CD4-positive, alpha-beta T cell treated with Interleukin-17A for 4 hours (primary cell): ENCODE results near the gene ELP4.
"Not testable (repeated sequence)": the region's sequence is repeated elsewhere in the genome, so short reads cannot be mapped to it uniquely, and the experiment has no call there.

ENCODE experiments used
- DNase-seq: peaks from one replicate; pipeline ENCODE4 v3.0.0-alpha.2; 2020; ENCODE audit warnings: mixed read lengths

ELP4 gene, protein sequence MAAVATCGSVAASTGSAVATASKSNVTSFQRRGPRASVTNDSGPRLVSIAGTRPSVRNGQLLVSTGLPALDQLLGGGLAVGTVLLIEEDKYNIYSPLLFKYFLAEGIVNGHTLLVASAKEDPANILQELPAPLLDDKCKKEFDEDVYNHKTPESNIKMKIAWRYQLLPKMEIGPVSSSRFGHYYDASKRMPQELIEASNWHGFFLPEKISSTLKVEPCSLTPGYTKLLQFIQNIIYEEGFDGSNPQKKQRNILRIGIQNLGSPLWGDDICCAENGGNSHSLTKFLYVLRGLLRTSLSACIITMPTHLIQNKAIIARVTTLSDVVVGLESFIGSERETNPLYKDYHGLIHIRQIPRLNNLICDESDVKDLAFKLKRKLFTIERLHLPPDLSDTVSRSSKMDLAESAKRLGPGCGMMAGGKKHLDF

DNA sequence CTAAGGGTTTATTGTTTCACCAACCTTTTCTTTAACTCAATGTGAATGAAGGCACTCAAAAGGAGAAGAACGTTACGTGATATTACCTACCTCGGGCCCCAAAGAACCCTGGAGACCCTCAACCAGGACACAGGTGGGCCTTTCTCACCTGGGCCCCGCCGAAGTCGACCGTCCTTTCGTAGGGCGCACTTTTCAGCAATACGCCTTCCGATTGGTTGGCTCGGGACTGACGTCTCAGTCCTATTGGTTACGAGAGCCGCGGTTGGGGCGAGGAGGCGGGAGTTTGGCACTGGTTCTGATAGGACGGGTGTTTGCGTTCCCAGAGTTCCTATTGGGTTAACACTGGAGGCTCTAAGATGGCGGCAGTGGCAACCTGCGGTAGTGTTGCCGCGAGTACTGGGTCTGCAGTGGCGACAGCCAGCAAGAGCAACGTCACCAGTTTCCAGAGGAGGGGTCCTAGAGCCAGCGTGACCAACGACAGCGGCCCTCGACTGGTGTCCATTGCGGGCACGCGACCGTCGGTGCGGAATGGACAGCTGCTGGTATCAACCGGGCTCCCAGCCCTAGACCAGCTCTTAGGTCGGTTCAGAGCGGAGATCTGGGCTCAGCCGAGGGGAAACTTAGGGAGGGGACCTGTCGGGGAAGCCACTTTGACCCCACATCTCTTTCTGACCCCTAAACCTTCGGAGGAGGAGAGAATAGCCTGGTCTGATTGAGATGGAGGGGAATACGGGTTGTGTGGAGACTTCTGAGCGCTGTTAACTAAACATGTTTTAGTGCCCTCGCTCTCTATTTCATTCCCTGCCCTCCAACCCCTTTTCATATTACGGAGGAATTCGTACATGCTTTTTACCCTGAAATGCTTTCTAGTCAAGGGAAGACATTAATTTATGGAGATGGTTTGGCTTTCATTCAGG lies at the start of gene ELP4, which contains the start of gene IMMP1L:
TSS of gene ELP4 (plus strand) at position 339 of the 917 bp plus-strand sequence. CDS start at position 357, 18 bp downstream.
TSS of gene IMMP1L (minus strand) at position 194 of the 917 bp plus-strand sequence. CDS start 46,346 bp downstream, outside the sequence.
- DNase-seq: peak; percentile 94

DNA sequence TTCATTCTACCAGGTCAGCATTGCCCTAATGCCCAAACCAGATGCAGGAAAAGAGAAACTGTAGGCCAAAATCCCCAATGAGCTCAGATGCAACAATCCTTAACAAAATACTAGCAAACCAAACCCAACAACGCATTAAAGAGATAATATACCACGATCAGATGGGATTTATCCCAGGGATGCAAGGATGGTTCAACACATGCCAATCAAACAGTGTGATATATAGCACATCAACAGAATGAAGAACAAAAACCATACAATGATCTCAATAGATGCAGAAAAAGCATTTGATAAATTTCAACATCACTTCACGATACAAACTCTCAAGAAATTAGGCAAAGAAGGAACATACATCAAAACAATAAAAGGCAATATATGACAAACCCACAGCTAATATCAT lies 45.1 kb upstream of the ELP4 start:
- no peak for DNase-seq

DNA sequence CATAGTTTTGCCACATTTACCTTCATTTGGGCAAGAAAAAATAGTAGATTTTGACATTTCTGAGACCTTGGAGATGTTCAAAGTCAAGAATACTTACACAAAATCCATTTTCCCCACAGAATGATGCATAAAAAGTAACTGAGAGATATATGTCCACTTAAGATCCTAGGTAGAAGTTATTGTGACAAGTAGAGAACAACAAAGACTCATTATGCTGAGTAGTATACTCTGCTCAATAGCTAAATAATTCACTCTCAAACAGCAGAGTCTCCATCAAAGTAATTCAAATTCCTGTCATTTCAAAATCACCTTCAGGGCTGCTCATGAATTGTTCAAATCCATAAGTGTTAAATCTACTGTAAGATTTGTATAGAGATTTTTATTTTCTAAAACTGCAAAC lies 35.5 kb upstream of the ELP4 start:
- DNase-seq: no peak

DNA sequence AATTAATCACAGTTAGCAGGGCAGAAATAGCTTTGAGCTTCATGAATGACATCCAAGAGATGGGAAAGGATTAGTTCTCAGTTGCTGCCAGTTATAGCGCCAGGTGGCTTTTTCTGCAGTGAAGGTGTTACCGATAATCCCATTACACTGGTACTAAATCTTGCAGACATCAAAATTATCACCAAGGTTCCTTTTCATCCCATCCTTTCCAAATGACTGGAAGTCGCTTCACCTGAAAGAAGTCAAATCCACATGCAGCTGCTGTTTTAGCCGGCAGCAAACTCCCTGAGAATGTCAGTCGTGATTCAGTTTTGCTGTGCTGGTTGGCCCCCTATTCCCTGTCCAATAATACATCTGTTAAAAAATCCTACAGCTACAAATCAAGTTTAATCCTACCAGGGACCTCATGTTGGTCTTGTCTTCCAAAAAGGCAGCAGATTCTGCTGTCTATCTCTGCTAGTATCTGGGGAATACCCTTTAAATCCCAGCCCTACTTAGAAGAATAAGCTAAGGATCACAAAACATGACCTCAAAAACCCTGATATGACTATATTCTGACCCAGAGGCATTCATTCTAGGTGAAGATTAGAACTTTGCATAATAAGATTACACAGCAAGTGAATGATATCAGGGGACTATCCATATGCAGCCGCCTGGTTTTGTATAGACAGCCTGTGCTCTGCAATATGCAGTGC lies 31.9 kb upstream of the ELP4 start:
- DNase-seq: no peak

- DNase-seq: no peak
These were observed 31.4 kb upstream of the ELP4 start for GRCh38 chr11:31478223-31478590.

DNA sequence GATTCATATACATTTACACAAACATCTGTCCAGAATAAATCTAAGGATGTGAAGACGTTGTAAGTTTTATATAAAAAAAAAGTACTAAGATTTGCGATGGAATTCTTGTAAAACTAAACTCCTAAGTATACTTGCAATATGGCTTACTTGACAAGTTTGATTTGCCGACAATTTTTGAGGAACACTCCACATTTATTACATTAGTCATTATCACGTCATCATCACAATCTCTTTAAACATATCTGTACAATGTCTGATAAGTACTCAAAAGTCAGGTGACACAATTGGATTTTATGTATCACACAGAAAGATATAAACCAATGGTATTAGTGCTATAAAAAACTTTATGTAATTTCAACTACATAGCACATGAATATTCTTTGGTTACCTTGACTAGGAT lies 30.5 kb upstream of the ELP4 start:
- no peak for DNase-seq

- DNase-seq: no peak
These were observed 28.6 kb upstream of the ELP4 start for GRCh38 chr11:31480930-31481329.

GRCh38 chr11:31484497-31484896 lies 25.1 kb upstream of the ELP4 start:
- DNase-seq: no peak

DNA sequence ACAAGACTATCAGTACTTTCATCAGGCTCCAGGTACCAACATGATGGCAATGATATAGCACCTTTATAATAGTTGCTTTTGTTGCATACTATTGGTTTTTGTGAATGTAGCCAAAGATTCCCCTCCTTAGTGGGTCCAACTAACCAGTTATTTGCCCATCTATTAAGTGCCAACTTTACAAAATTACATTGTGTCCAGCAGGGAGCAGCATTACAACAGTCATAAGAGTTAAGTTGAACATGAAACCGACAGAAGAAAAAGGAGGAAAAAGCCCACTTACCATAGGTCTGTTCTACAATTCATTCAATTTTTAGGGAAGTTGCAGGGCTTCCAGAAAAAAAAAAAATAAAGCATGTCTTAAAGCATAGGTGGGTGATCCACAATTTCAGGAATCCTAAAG lies 21.7 kb upstream of the ELP4 start:
- peak; percentile 15 for DNase-seq

- DNase-seq: no peak
These were observed 17.1 kb upstream of the ELP4 start for GRCh38 chr11:31492320-31492913.

DNA sequence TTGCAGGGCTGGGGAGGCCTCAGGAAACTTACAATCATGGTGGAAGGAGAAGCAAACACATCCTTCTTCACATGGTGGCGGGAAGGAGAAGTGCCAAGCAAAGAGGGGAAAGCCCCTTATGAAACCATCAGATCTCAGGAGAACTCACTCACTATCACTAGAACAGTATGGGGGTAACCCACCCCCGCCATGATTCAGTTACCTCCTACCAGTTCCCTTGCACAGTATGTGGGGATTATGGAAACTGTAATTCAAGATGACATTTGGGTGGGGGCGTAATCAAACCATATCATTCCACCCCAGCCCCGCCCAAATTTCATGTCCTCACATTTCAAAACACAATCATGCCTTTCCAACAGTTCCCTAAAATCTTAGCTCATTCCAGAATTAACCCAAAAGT lies 16.3 kb upstream of the ELP4 start:
- DNase-seq: no peak

DNA sequence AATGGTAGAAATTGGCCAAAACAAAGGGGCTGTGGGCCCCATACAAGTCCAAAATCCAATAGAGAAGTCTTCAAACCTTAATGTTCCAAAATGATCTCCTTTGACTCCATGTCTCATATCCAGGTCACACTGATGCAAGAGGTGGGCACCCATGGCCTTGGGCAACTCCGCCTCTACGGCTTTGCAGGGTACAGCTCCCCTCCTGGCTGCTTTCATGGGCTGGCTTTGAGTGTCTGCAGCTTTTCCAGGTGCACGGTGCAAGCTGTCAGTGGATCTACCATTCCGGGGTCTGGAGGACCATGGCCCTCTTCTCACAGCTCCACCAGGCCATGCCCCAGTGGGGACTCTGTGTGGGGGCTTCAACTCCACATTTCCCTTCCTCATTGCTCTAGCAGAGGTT lies 15.8 kb upstream of the ELP4 start:
- not testable (repeated sequence) for DNase-seq

- no peak for DNase-seq
These were observed 9.9 kb upstream of the ELP4 start for GRCh38 chr11:31499576-31500178.

DNA sequence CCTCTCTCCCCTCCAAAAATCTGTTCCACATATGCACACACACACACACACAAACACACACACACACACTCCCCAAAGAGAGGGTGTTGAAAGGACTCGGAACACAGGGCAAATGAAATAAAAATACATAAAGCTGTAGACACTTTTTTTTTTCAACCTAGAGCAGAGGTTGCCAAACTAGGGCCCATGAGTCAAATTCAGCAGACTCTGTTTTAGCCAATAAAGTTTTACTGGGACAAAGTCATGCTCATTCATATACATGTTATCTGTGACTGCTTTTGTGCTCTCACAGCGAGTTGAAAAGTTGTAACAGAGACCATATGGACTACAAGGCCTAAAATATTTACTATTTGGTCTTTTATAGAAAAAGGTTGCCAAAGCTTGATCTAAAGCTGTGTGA lies 9.0 kb upstream of the ELP4 start:
- DNase-seq: no peak

- DNase-seq: no peak
These were observed 527 bp upstream of the ELP4 start for GRCh38 chr11:31509051-31509428.

DNA sequence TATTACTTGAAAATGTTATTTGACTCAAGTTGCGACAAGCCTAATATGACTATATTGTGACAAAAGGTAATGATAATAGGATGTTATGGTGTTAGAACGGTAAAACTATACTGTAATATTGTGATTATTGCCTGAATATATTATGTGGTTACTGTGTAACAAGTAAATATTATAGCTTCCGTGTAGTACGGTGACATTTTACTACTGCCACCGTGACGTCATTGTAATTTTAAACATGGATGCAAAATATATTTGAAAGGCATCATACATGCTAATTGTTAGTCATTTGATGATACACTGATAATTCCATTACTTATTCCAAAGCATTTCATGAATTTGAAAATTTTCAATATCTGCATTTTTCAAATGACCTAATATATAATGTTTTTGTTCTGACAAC lies 2.5 kb downstream of the ELP4 start:
- DNase-seq: no peak

- no peak for DNase-seq
These were observed 12.1 kb downstream of the ELP4 start for GRCh38 chr11:31521497-31522150.

- DNase-seq: no peak
These were observed 19.6 kb downstream of the ELP4 start for GRCh38 chr11:31529189-31529588.

DNA sequence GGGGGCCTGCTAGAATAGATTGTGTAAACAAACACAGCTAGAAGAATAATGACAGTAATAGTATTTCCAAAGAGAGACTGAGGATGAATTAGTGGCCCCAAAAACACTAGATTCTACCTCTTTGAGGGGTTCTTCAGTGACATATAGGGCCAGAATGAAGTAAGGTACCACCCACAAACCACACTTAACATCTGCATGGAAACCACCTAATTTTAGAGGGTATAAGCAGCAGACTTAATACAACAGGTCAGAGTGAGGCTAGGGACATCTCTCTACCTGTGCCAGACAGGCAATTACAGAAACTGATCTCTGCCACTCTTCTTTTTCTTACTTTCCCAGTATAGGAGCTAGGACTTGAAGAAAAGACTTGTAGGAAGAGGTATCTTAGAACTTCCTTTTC lies 20.1 kb downstream of the ELP4 start:
- no peak for DNase-seq

GRCh38 chr11:31531293-31531692 lies 21.7 kb downstream of the ELP4 start:
- no peak for DNase-seq

DNA sequence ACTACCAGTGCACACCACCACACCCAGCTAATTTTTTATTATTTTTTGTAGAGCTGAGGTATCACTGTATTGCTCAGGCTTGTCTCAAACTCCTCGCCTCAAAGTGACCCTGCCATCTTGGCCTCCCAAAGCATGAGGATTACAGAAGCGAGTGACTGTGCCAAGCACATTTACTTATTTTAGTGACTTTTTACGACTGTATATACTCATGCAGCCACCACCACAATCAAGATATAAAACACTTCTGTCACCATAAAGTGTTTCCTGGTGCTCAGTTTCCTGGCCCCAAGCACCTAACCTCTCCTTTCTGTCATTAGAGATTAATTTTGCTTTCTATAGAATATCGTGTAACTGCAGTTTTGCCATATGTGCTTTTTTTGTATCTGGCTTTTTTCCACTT lies 25.9 kb downstream of the ELP4 start:
- DNase-seq: no peak

GRCh38 chr11:31542862-31543261 lies 33.3 kb downstream of the ELP4 start:
- DNase-seq: no peak
